Measurements from ENCODE around the gene AP3M1.

- TF ChIP-seq, protein P1, sequence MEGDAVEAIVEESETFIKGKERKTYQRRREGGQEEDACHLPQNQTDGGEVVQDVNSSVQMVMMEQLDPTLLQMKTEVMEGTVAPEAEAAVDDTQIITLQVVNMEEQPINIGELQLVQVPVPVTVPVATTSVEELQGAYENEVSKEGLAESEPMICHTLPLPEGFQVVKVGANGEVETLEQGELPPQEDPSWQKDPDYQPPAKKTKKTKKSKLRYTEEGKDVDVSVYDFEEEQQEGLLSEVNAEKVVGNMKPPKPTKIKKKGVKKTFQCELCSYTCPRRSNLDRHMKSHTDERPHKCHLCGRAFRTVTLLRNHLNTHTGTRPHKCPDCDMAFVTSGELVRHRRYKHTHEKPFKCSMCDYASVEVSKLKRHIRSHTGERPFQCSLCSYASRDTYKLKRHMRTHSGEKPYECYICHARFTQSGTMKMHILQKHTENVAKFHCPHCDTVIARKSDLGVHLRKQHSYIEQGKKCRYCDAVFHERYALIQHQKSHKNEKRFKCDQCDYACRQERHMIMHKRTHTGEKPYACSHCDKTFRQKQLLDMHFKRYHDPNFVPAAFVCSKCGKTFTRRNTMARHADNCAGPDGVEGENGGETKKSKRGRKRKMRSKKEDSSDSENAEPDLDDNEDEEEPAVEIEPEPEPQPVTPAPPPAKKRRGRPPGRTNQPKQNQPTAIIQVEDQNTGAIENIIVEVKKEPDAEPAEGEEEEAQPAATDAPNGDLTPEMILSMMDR (IDR thresholded peaks at IDR 0.05 in 2 of 3, conservative IDR thresholded peaks at IDR 0.05 in 1 of 3; ENCODE audit: borderline replicate concordance in 1 of 3, insufficient read depth in 1 of 3, low read depth in 2 of 3, low read length in 2 of 3): no peak
- TF ChIP-seq EZH2 (IDR thresholded peaks at IDR 0.05) (no peak), SIN3A (IDR thresholded peaks at IDR 0.05; ENCODE audit: low read depth) (no peak), POLR2A (IDR thresholded peaks at IDR 0.05; ENCODE audit: borderline replicate concordance, extremely low read depth, insufficient read depth, insufficient read length) (no peak), MAX (IDR thresholded peaks at IDR 0.05) (no peak), SP1 (IDR thresholded peaks at IDR 0.05; ENCODE audit: low read depth) (no peak), TCF7L2 (IDR thresholded peaks at IDR 0.05; ENCODE audit: borderline replicate concordance, extremely low read depth, insufficient read depth, insufficient read length) (no peak), POLR2AphosphoS5 (IDR thresholded peaks at IDR 0.05; ENCODE audit: low read depth, low read length) (no peak)
Measured at GRCh38 chr10:74104996-74105395, 45.6 kb downstream of the AP3M1 start.

All from HCT116 (cell line).